OCI-LY3 (cell line): ENCODE measurements around the gene FIGLA.

Source experiments
- H2AFZ ChIP-seq: fragments of 200-600, 300-600 bp; shearing (Covaris generic); 2 replicates; pipeline ENCODE4 v1.6.0; 2014; ENCODE audit warnings: antibody characterized with exemption, low read depth, low read length
- H3K27ac ChIP-seq: fragments of 200-600, 300-600 bp; sonication (generic); 2 replicates; pipeline ENCODE4 v1.5.1; 2014; ENCODE audit warnings: mild to moderate bottlenecking, low read length, moderate library complexity, mixed read lengths
- H3K27me3 ChIP-seq: fragments of 200-600, 300-600 bp; sonication (generic); 2 replicates; pipeline ENCODE4 v1.6.1; 2014; ENCODE audit warnings: low read depth, low read length, mixed read lengths
- H3K36me3 ChIP-seq: fragments of 200-600, 300-600 bp; sonication (generic); replicated peaks from 2 replicates; pipeline ENCODE3; 2014; ENCODE audit warnings: low read depth, low read length, mixed read lengths
- H3K4me1 ChIP-seq: fragments of 300-600, 200-600 bp; sonication (generic); 2 replicates; pipeline ENCODE4 v1.6.1; 2014; ENCODE audit warnings: low read length, mixed read lengths
- H3K4me2 ChIP-seq: fragments of 200-600, 300-600 bp; sonication (generic); 2 replicates; pipeline ENCODE4 v1.6.1; 2014; ENCODE audit warnings: low read length, mixed read lengths
- H3K4me3 ChIP-seq: fragments of 300-600, 200-600 bp; sonication (generic); 2 replicates; pipeline ENCODE4 v1.5.1; 2014; ENCODE audit warnings: antibody characterized with exemption, mild to moderate bottlenecking, low read length, moderate library complexity
- H3K79me2 ChIP-seq: fragments of 300-600, 200-600 bp; shearing (Covaris generic); 2 replicates; pipeline ENCODE4 v1.6.1; 2014; ENCODE audit warnings: mild to moderate bottlenecking, low read length, mixed read lengths
- H3K9ac ChIP-seq: fragments of 300-600, 200-600 bp; shearing (Covaris generic); 2 replicates; pipeline ENCODE4 v1.6.0; 2014; ENCODE audit warnings: mild to moderate bottlenecking, low read length, moderate library complexity
- H3K9me3 ChIP-seq: fragments of 200-600, 300-600 bp; shearing (Covaris generic); 2 replicates; pipeline ENCODE4 v1.6.1; 2014; ENCODE audit warnings: low read length, mixed read lengths; ENCODE audit not compliant: insufficient read depth
- H4K20me1 ChIP-seq: fragments of 200-600, 300-600 bp; sonication (generic); 2 replicates; pipeline ENCODE4 v1.6.1; 2016; ENCODE audit warnings: low read length, mixed read lengths; ENCODE audit not compliant: insufficient read depth
- CTCF ChIP-seq: fragments of 200-600, 300-600 bp; sonication (generic); IDR thresholded peaks from 2 replicates; pipeline ENCODE4 v1.5.1; 2014; ENCODE audit warnings: antibody characterized with exemption, low read length, low read depth
- EZH2phosphoT487 ChIP-seq: fragments of 200-600 bp; shearing (Covaris generic); IDR thresholded peaks from 2 replicates; pipeline ENCODE4 v1.6.1; 2018; ENCODE audit warnings: antibody characterized with exemption, mixed run types, low read depth

FIGLA gene

GRCh38 chr2:70827388-70827787 lies 36.9 kb upstream of the FIGLA start:
- Histone ChIP-seq H3K36me3 (no peaks in the 10 kb centered on the region), H4K20me1 (no peaks in the 10 kb centered on the region), H3K4me1 (peaks cover 7% of the 10 kb centered on the region), H3K27me3 (peaks cover 6% of the 10 kb centered on the region; the same call in 1 of the 2 replicates), H3K4me3 (no peak overlapping the region), H2AFZ (no peak overlapping the region), H3K9me3 (no peaks in the 10 kb centered on the region), H3K4me2 (no peak overlapping the region), H3K9ac (no peak overlapping the region), H3K79me2 (no peaks in the 10 kb centered on the region), H3K27ac (no peak overlapping the region)
- TF ChIP-seq CTCF (no peak), EZH2phosphoT487 (no peak)

GRCh38 chr2:70826696-70827350 lies 36.4 kb upstream of the FIGLA start:
- Histone ChIP-seq H3K79me2 (no peaks in the 10 kb centered on the region), H3K9ac (no peak overlapping the region), H3K4me3 (no peak overlapping the region), H3K9me3 (no peaks in the 10 kb centered on the region), H3K27me3 (peaks cover 6% of the 10 kb centered on the region; the same call in 1 of the 2 replicates), H3K4me2 (no peak overlapping the region), H3K4me1 (peaks cover 7% of the 10 kb centered on the region), H3K36me3 (no peaks in the 10 kb centered on the region), H2AFZ (no peak overlapping the region), H4K20me1 (no peaks in the 10 kb centered on the region), H3K27ac (no peak overlapping the region)
- TF ChIP-seq EZH2phosphoT487 (no peak), CTCF (no peak)

GRCh38 chr2:70823249-70823648 lies 32.8 kb upstream of the FIGLA start:
- no peaks in the 10 kb centered on the region for H3K36me3 ChIP-seq
- H3K27ac ChIP-seq = no peak overlapping the region
- H3K4me2 ChIP-seq = no peak overlapping the region
- H3K9ac ChIP-seq = no peak overlapping the region
- H3K9me3 ChIP-seq = no peaks in the 10 kb centered on the region
- H3K27me3 ChIP-seq = 0 out of 2 replicates have a peak, but pooled peaks cover 4% of the 10 kb centered on the region
- no peak for TF ChIP-seq EZH2phosphoT487
- TF ChIP-seq CTCF = no peak
- no peaks in the 10 kb centered on the region for H4K20me1 ChIP-seq
- no peak overlapping the region for H3K4me3 ChIP-seq
- H2AFZ ChIP-seq = no peak overlapping the region
- H3K79me2 ChIP-seq = no peaks in the 10 kb centered on the region
- no peaks in the 10 kb centered on the region for H3K4me1 ChIP-seq

GRCh38 chr2:70822843-70823242 lies 32.4 kb upstream of the FIGLA start:
- Histone ChIP-seq H3K79me2 (no peaks in the 10 kb centered on the region), H3K9ac (no peak overlapping the region), H3K4me2 (no peak overlapping the region), H3K27ac (no peak overlapping the region), H3K4me3 (no peak overlapping the region), H2AFZ (no peak overlapping the region), H3K9me3 (no peaks in the 10 kb centered on the region), H3K27me3 (0 out of 2 replicates have a peak, but pooled peaks cover 4% of the 10 kb centered on the region), H3K36me3 (no peaks in the 10 kb centered on the region), H4K20me1 (no peaks in the 10 kb centered on the region), H3K4me1 (no peaks in the 10 kb centered on the region)
- no peak for TF ChIP-seq CTCF
- no peak for TF ChIP-seq EZH2phosphoT487
